K562 (cell line): Measurements from ENCODE around the gene LRRC3. TPM values are rescaled to one million over a fixed set of nuclear protein-coding genes. Genes with fewer than 3 reads are reported as not detected.

Source experiments
- ATAC-seq: fragments of 200-7000 bp; cut with Tn5 transposase; 3 replicates; pipeline ENCODE4 v1.9.1; 2020; ENCODE audit warnings: moderate library complexity
- BruUV-seq: library from RNA; stranded (reverse); fragments of 400-500 nt; replicated peaks from 2 replicates; lab custom pipeline; 2021; lab: Mats Ljungman, UMichigan
- CTCF ChIA-PET: fragments of 300-600 bp; formaldehyde crosslinking; extraction: SDS; loops from one replicate; lab custom pipeline; 2021; ENCODE audit warnings: low intra/inter-chr PET ratio; lab: Yijun Ruan, JAX
- POLR2A ChIA-PET: fragments of 300-600, 350-650 bp; sonication (Branson Sonifier 250); formaldehyde crosslinking; extraction: SDS; loops from one replicate; lab custom pipeline; 2021; ENCODE audit warnings: antibody characterized with exemption, inconsistent platforms; lab: Yijun Ruan, JAX
- DNase-seq, 4 experiments: peaks; one replicate each; pipeline versions ENCODE4 v3.0.0 to v3.0.0-alpha.2; 2011 to 2018; ENCODE audit warnings: low spot score in 3 of 4, mixed read lengths in 3 of 4; ENCODE audit errors: extremely low read depth in 1 of 4
- FAIRE-seq: peaks from 2 replicates; lab custom pipeline; 2011; peaks lifted over from hg19 to GRCh38; lab: Jason Lieb, UNC
- H2AFZ ChIP-seq: 2 replicates; pipeline ENCODE4 v1.6.0; 2011; ENCODE audit warnings: low read depth, low read length, control low read depth, inconsistent platforms
- H3K27ac ChIP-seq: fragments of 200-600 bp; 3 replicates; pipeline ENCODE4 v1.8.0; 2011; ENCODE audit warnings: low read depth, mild to moderate bottlenecking, control low read depth, inconsistent platforms, low read length, moderate library complexity, mixed read lengths; ENCODE audit errors: extremely low read depth
- H3K27me3 ChIP-seq, 2 experiments: fragments of 300-600 bp in 1 of 2; 2 replicates in 1 of 2; 3 replicates in 1 of 2; pipeline versions ENCODE4 v1.6.0 to v1.8.0; 2011; ENCODE audit warnings: inconsistent platforms in 2 of 2, low read length in 2 of 2, mild to moderate bottlenecking in 1 of 2, mixed read lengths in 1 of 2, moderate library complexity in 1 of 2; ENCODE audit not compliant: control insufficient read depth in 2 of 2, insufficient read depth in 2 of 2
- H3K36me3 ChIP-seq: fragments of 300-600 bp; 3 replicates; pipeline ENCODE4 v1.8.0; 2011; ENCODE audit warnings: mild to moderate bottlenecking, low read length, inconsistent platforms; ENCODE audit not compliant: control insufficient read depth, insufficient read depth
- H3K4me1 ChIP-seq, 2 experiments: fragments of 200-600 bp in 1 of 2; replicated peaks in 1 of 2; 2 replicates in 1 of 2; 3 replicates in 1 of 2; pipeline versions ENCODE4 v1.5.1 to v1.8.0; 2011; ENCODE audit warnings: inconsistent platforms in 2 of 2, low read length in 2 of 2, mild to moderate bottlenecking in 1 of 2, mixed read lengths in 1 of 2, moderate library complexity in 1 of 2; ENCODE audit not compliant: control insufficient read depth in 2 of 2, insufficient read depth in 2 of 2
- H3K4me2 ChIP-seq: 2 replicates; pipeline ENCODE4 v1.6.1; 2011; ENCODE audit warnings: low read length, control low read depth, inconsistent platforms, mixed read lengths; ENCODE audit not compliant: insufficient read depth
- H3K4me3 ChIP-seq: fragments of 200-600 bp; sonication (generic), shearing (Covaris generic); 2 replicates; pipeline ENCODE4 v1.5.1; 2016; ENCODE audit warnings: control low read depth, inconsistent platforms
- H3K79me2 ChIP-seq: fragments of 200-600 bp; 3 replicates; pipeline ENCODE4 v1.8.0; 2011; ENCODE audit warnings: low read length, inconsistent platforms; ENCODE audit not compliant: control insufficient read depth, insufficient read depth
- H3K9ac ChIP-seq, 2 experiments: 2 replicates each; pipeline versions ENCODE4 v1.6.0 to v1.6.1; 2011; ENCODE audit warnings: low read depth in 2 of 2, low read length in 2 of 2, control low read depth in 1 of 2, inconsistent platforms in 1 of 2, mild to moderate bottlenecking in 1 of 2, mixed read lengths in 1 of 2; ENCODE audit not compliant: insufficient read depth in 1 of 2
- H3K9me1 ChIP-seq: one replicate; pipeline ENCODE4 v1.6.0; 2011; ENCODE audit warnings: inconsistent platforms, mild to moderate bottlenecking, low read length, moderate library complexity; ENCODE audit not compliant: control insufficient read depth, insufficient read depth
- H3K9me3 ChIP-seq: replicated peaks from 2 replicates; pipeline ENCODE4 v1.5.1; 2011; ENCODE audit warnings: low read depth, low read length, inconsistent platforms; ENCODE audit not compliant: control insufficient read depth, insufficient read depth
- H4K20me1 ChIP-seq: replicated peaks from 2 replicates; pipeline ENCODE4 v1.6.1; 2011; ENCODE audit warnings: low read length, inconsistent platforms, mixed read lengths; ENCODE audit not compliant: control insufficient read depth, insufficient read depth
- BHLHE40 ChIP-seq: IDR thresholded peaks from 2 replicates; pipeline ENCODE4 v1.6.1; 2011; ENCODE audit warnings: low read length, improper control_type of control experiment
- JUN ChIP-seq, 2 experiments: sonication (generic) in 1 of 2; formaldehyde crosslinking in 1 of 2; IDR thresholded peaks; 2 replicates each; pipeline versions ENCODE4 v1.6.1 to v1.8.0; 2012 to 2022; ENCODE audit warnings: borderline replicate concordance in 2 of 2, mild to moderate bottlenecking in 2 of 2, improper control_type of control experiment in 1 of 2, low read depth in 1 of 2, low read length in 1 of 2, missing genetic modification reagents in 1 of 2
- RBBP5 ChIP-seq: fragments of 200-600 bp; sonication (generic); IDR thresholded peaks from 2 replicates; pipeline ENCODE4 v1.6.1; 2012; ENCODE audit warnings: borderline replicate concordance, mild to moderate bottlenecking, low read length, control low read depth, inconsistent platforms; ENCODE audit not compliant: insufficient read depth, poor library complexity, severe bottlenecking
- SUPT5H ChIP-seq: fragments of 450-650 bp; IDR thresholded peaks from 2 replicates; pipeline ENCODE4 v1.6.1; 2016
- ZFP36 ChIP-seq: fragments of 150-350 bp; IDR thresholded peaks from 2 replicates; pipeline ENCODE4 v1.6.1; 2018; ENCODE audit warnings: low read length, low read depth; ENCODE audit not compliant: partially characterized antibody
- ZNF143 ChIP-seq: sonication (generic); formaldehyde crosslinking; IDR thresholded peaks from 2 replicates; pipeline ENCODE4 v1.9.0; 2022; ENCODE audit warnings: mild to moderate bottlenecking, missing genetic modification reagents
- ZNF184 ChIP-seq: sonication (generic); formaldehyde crosslinking; IDR thresholded peaks from 2 replicates; pipeline ENCODE4 v1.5.0; 2020; ENCODE audit warnings: missing genetic modification reagents
- ZNF445 ChIP-seq: fragments of 250-450 bp; sonication (Bioruptor Pico); IDR thresholded peaks from 2 replicates; pipeline ENCODE4 v1.4.0; 2020; ENCODE audit warnings: low read depth, mild to moderate bottlenecking, moderate library complexity
- WGBS: fragments of 100-300 bp; shearing (Covaris generic); methylation state at CpG from one replicate; pipeline ENCODE4 v1.1.6; 2016; ENCODE audit warnings: low coverage, mixed read lengths; ENCODE audit not compliant: insufficient coverage; ENCODE audit errors: missing lambda C conversion rate; 5-methylcytosine and 5-hydroxymethylcytosine counted together
- in situ Hi-C: fragments of 300-500 bp; cut with MboI; formaldehyde crosslinking; loops from 4 replicates; pipeline ENCODE4 v1.15.0; 2018; ENCODE audit warnings: inconsistent platforms, mixed read lengths
- intact Hi-C: fragments of 100-400 bp; cut with micrococcal nuclease; formaldehyde crosslinking; loops from 2 replicates; pipeline ENCODE4 v1.14.2; 2022
- polyA plus RNA-seq, 8 experiments: library from polyadenylated mRNA; depleted of rRNA in 4 of 8; stranded (reverse) in 5 of 8; unstranded in 3 of 8; fragments of >200 nt; fragmentation: Nextera tagmentation in 2 of 8; fragmentation: Illumina TruSeq in 1 of 8; extraction: Ambion mirVana in 2 of 8; extraction: Trizol in 1 of 8; gene quantifications; 2 replicates each; pipeline versions ENCODE4 v1.2.1 to v1.2.3, GENCODE V29; 2011 to 2014; ENCODE audit warnings: inconsistent platforms in 1 of 8, missing spikeins in 1 of 8
- total RNA-seq, 7 experiments: library from RNA; depleted of rRNA in 6 of 7; stranded (reverse); fragments of >200 nt in 6 of 7; fragmentation: Illumina TruSeq in 2 of 7; extraction: Trizol in 2 of 7; gene quantifications; 2 replicates each; pipeline versions ENCODE4 v1.2.1 to v1.2.3, GENCODE V29; 2011 to 2021; ENCODE audit warnings: low replicate concordance in 1 of 7
- TF ChIP-seq, protein P1 (sequence below), 3 experiments: IDR thresholded peaks in 2 of 3; conservative IDR thresholded peaks in 1 of 3; 2 replicates each; pipeline ENCODE4 v1.5.1; 2011 to 2012; ENCODE audit warnings: low read length in 3 of 3, mild to moderate bottlenecking in 3 of 3, control low read depth in 2 of 3, improper control_type of control experiment in 1 of 3, inconsistent platforms in 1 of 3, low read depth in 1 of 3, mixed read lengths in 1 of 3, moderate library complexity in 1 of 3; ENCODE audit not compliant: insufficient read depth in 2 of 3

Gene LRRC3
- total and polyA plus RNA-seq, 9 of the 15 experiments (the other 6 are each of a cell fraction or from before 2014, with no cell fraction given): 0.04 TPM; not detected in 7

DNA sequence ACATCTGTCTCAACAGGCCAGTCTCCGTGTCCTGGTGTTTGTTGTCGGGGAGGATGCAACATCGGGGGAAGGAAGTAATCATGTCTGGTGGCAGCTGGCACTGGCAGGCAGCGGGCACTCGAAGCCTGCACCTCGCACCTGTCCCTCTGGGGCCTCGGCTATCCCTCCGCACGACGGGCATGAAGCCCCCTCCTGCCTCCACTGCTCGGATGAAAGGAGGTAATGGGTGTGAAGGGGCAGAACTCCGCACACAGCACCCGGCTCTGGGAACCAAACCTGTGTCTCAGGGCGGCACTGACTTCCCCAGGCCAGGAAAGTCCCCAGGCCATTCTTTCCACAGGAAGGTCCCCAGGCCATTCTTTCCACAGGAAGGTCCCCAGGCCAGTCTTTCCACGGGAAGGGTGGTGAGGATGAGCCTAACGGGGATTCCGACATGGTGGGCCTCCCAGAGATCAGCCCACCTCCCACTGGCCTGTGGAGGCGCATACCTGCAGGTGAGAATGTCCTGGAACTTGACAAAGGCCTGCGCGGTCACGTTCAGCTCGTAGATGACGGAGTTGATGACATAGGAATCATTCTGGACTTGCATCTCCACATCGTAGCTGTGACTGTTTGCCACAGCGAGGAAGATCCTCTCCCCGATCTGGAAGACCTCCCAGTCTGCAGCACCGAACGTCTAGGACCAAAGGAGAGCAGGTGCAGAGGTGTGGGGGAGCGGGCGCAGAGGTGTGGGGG, 53.6 kb downstream of the LRRC3 start:
- ChIA-PET POLR2A (interaction anchor here (1.0 kb wide), 1 partner anchor 9 kb away, joined by 3 read pairs; no protein-coding TSS in a partner anchor), CTCF (interaction anchor here (2.2 kb wide), 1 partner anchor 284 kb away, joined by 16 read pairs; no protein-coding TSS in a partner anchor)
- Histone ChIP-seq H3K79me2 (no peaks in the 10 kb centered on the region), H3K9ac (no peak overlapping the region), H3K4me1 (peaks cover 0 to 23% of the 10 kb centered on the region in 2 experiments; a peak in 2 of 5 replicates), H3K27ac (no peak overlapping the region), H3K4me3 (no peak overlapping the region), H3K9me3 (no peaks in the 10 kb centered on the region), H3K4me2 (no peak overlapping the region), H3K9me1 (no peaks in the 10 kb centered on the region), H2AFZ (no peak overlapping the region), H4K20me1 (peaks cover 15% of the 10 kb centered on the region), H3K27me3 (peaks cover 39 to 55% of the 10 kb centered on the region in 2 experiments), H3K36me3 (no peaks in the 10 kb centered on the region)
- TF ChIP-seq ZNF184 (no peak), BHLHE40 (0 out of 2 replicates have a peak, but pooled peaks have one; percentile 17)
- ATAC-seq: no peak
- WGBS: 4% methylated on average over 28 of the region's 30 CpGs
- intact Hi-C loops (no loop called here), in situ Hi-C loops (loop anchor here (10.0 kb wide), 1 partner anchor 426 kb away; no protein-coding TSS in a partner anchor)
- no peak for DNase-seq
- no peak for FAIRE-seq
- no TSS peak for BruUV-seq

DNA sequence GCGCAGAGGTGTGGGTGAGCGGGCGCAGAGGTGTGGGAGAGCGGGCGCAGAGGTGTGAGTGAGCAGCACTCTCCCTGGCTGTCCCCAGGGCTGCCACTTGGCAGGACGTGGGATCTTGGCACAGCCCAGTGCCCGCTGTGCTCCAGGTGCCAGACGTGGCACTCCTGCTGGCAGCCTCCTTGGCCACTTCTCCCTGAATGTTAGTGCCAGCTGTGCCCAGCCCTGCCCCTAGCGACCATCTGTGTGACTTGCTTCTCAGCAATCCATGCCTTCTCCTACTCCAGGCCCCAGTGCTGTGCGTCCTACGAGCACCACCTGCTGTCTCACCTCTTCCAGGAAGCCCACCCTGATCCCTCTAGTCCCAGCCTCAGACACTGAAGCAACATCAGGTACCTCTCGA, 54.2 kb downstream of the LRRC3 start:
- in situ Hi-C loops (loop anchor here (10.0 kb wide), 1 partner anchor 425 kb away; no protein-coding TSS in a partner anchor), intact Hi-C loops (no loop called here)
- ChIA-PET POLR2A (interaction anchor here (1.3 kb wide), 2 partner anchors 239 to 434 kb away, joined by 3 to 4 read pairs; no protein-coding TSS in a partner anchor), CTCF (interaction anchor here (0.6 to 2.2 kb wide), 4 partner anchors 207 to 399 kb away, joined by 3 to 16 read pairs (median 4); no protein-coding TSS in a partner anchor)
- peaks cover 0 to 18% of the 10 kb centered on the region in 2 experiments; a peak in 2 of 5 replicates for H3K4me1 ChIP-seq
- ATAC-seq (no peak), FAIRE-seq (no peak), DNase-seq (no peak)
- H3K27ac ChIP-seq: no peak overlapping the region
- peaks cover 15% of the 10 kb centered on the region for H4K20me1 ChIP-seq
- BruUV-seq: no TSS peak
- H3K9me3 ChIP-seq: no peaks in the 10 kb centered on the region
- 0% methylated on average over 4 of the region's 12 CpGs for WGBS
- no peaks in the 10 kb centered on the region for H3K36me3 ChIP-seq
- H3K79me2 ChIP-seq: no peaks in the 10 kb centered on the region
- no peak overlapping the region for H3K4me2 ChIP-seq
- H3K4me3 ChIP-seq: no peak overlapping the region
- H3K27me3 ChIP-seq: peaks cover 36 to 52% of the 10 kb centered on the region in 2 experiments
- H3K9me1 ChIP-seq: no peaks in the 10 kb centered on the region
- no peak overlapping the region for H3K9ac ChIP-seq
- H2AFZ ChIP-seq: no peak overlapping the region
- TF ChIP-seq, protein P1, sequence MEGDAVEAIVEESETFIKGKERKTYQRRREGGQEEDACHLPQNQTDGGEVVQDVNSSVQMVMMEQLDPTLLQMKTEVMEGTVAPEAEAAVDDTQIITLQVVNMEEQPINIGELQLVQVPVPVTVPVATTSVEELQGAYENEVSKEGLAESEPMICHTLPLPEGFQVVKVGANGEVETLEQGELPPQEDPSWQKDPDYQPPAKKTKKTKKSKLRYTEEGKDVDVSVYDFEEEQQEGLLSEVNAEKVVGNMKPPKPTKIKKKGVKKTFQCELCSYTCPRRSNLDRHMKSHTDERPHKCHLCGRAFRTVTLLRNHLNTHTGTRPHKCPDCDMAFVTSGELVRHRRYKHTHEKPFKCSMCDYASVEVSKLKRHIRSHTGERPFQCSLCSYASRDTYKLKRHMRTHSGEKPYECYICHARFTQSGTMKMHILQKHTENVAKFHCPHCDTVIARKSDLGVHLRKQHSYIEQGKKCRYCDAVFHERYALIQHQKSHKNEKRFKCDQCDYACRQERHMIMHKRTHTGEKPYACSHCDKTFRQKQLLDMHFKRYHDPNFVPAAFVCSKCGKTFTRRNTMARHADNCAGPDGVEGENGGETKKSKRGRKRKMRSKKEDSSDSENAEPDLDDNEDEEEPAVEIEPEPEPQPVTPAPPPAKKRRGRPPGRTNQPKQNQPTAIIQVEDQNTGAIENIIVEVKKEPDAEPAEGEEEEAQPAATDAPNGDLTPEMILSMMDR (IDR thresholded peaks at IDR 0.05 in 2 of 3, conservative IDR thresholded peaks at IDR 0.05 in 1 of 3; ENCODE audit: insufficient read depth in 2 of 3, low read depth in 1 of 3, low read length in 3 of 3): peak in 1 of 3 experiments; percentile 14; a peak in 1 of 6 replicates
- TF ChIP-seq ZNF143 (no peak), ZFP36 (peak; percentile 94), ZNF445 (CRISPR knock-in tag) (no peak), SUPT5H (no peak), JUN (IDR thresholded peaks at IDR 0.05; ENCODE audit: borderline replicate concordance, low read depth, low read length) (no peak), JUN (CRISPR knock-in tag; IDR thresholded peaks at IDR 0.05; ENCODE audit: borderline replicate concordance) (no peak), RBBP5 (no peak)
- TF ChIP-seq, all 486 proteins: peak for 2
